NCI-H526 treated with DMSO at 0.1 percent for 48 hours (cell line): Measurements from ENCODE around the gene DENND4A.

ENCODE experiments used
- DNase-seq: peaks from one replicate; lab custom pipeline; 2025; lab: John Stamatoyannopoulos, UW

DENND4A gene

GRCh38 chr15:65666257-65666656, 125.8 kb downstream of the DENND4A start:
- DNase-seq: no peak

GRCh38 chr15:65663521-65663920, 128.6 kb downstream of the DENND4A start:
- DNase-seq: no peak

- no peak for DNase-seq
These were observed 131.2 kb downstream of the DENND4A start for GRCh38 chr15:65660927-65661326.

GRCh38 chr15:65659502-65660052, 132.5 kb downstream of the DENND4A start:
- DNase-seq: no peak

- no peak for DNase-seq
These were observed 136.6 kb downstream of the DENND4A start for GRCh38 chr15:65655457-65655856.

GRCh38 chr15:65655026-65655425, 137.1 kb downstream of the DENND4A start:
- no peak for DNase-seq

- DNase-seq: no peak
These were observed 138.1 kb downstream of the DENND4A start for GRCh38 chr15:65653801-65654521.

GRCh38 chr15:65653341-65653740, 138.8 kb downstream of the DENND4A start:
- DNase-seq: no peak

- DNase-seq: no peak
These were observed 140.0 kb downstream of the DENND4A start for GRCh38 chr15:65651831-65652749.

GRCh38 chr15:65651042-65651322, 141.1 kb downstream of the DENND4A start:
- DNase-seq: no peak

GRCh38 chr15:65650312-65651041, 141.6 kb downstream of the DENND4A start:
- DNase-seq: no peak

GRCh38 chr15:65646486-65646885, 145.6 kb downstream of the DENND4A start:
- DNase-seq: no peak

- no peak for DNase-seq
These were observed 146.7 kb downstream of the DENND4A start for GRCh38 chr15:65645392-65645791.

- DNase-seq: no peak
These were observed 147.8 kb downstream of the DENND4A start for GRCh38 chr15:65644282-65644681.

GRCh38 chr15:65642594-65642993, 149.5 kb downstream of the DENND4A start:
- no peak for DNase-seq

- DNase-seq: no peak
These were observed 150.2 kb downstream of the DENND4A start for GRCh38 chr15:65641768-65642475.

GRCh38 chr15:65639509-65639908, 152.6 kb downstream of the DENND4A start:
- no peak for DNase-seq

- peak; percentile 55 for DNase-seq
These were observed 153.4 kb downstream of the DENND4A start for GRCh38 chr15:65638681-65639089.

GRCh38 chr15:65638109-65638508, 154.0 kb downstream of the DENND4A start:
- DNase-seq: no peak

- DNase-seq: no peak
These were observed 157.7 kb downstream of the DENND4A start for GRCh38 chr15:65634356-65634755.

GRCh38 chr15:65633752-65634151, 158.3 kb downstream of the DENND4A start:
- no peak for DNase-seq
